ENCODE data around the gene ADAD2. TPM values are rescaled to one million over a fixed set of nuclear protein-coding genes. Genes with fewer than 3 reads are reported as not detected.

Gene ADAD2
- total RNA-seq, 1 donor from 2014 or later = not detected

- Histone ChIP-seq H3K4me2 (ENCODE audit: low read length) (no peak overlapping the region), H3K4me1 (ENCODE audit: insufficient read depth, low read length) (no peaks in the 10 kb centered on the region), H3K79me2 (ENCODE audit: insufficient read depth, low read length) (no peaks in the 10 kb centered on the region), H3K27ac (ENCODE audit: low read depth, low read length) (no peak overlapping the region), H3K4me3 (ENCODE audit: insufficient read depth, low read depth, low read length) (no peak overlapping the region), H3K36me3 (ENCODE audit: insufficient read depth, low read length) (no peaks in the 10 kb centered on the region), H2AFZ (ENCODE audit: low read depth, low read length) (no peak overlapping the region), H3K27me3 (ENCODE audit: insufficient read depth, low read length) (peaks cover 2% of the 10 kb centered on the region), H4K20me1 (ENCODE audit: insufficient read depth, low read length) (no peaks in the 10 kb centered on the region), H3K9me3 (ENCODE audit: insufficient read depth, low read depth, low read length) (no peaks in the 10 kb centered on the region), H3K9ac (ENCODE audit: low read length) (no peak overlapping the region)
- no peaks in the 10 kb centered on the region for H3K4me1 Mint-ChIP-seq (ENCODE audit: low read depth, unreplicated experiment)
- no peak for DNase-seq (ENCODE audit: low read depth)
- peaks cover 32% of the 10 kb centered on the region for H3K27me3 Mint-ChIP-seq (ENCODE audit: low read depth, unreplicated experiment)
- no peak overlapping the region for H3K27ac Mint-ChIP-seq (ENCODE audit: unreplicated experiment)
- H3K36me3 Mint-ChIP-seq (ENCODE audit: low read depth, unreplicated experiment) = peaks cover 2% of the 10 kb centered on the region
- TF ChIP-seq, protein P1, sequence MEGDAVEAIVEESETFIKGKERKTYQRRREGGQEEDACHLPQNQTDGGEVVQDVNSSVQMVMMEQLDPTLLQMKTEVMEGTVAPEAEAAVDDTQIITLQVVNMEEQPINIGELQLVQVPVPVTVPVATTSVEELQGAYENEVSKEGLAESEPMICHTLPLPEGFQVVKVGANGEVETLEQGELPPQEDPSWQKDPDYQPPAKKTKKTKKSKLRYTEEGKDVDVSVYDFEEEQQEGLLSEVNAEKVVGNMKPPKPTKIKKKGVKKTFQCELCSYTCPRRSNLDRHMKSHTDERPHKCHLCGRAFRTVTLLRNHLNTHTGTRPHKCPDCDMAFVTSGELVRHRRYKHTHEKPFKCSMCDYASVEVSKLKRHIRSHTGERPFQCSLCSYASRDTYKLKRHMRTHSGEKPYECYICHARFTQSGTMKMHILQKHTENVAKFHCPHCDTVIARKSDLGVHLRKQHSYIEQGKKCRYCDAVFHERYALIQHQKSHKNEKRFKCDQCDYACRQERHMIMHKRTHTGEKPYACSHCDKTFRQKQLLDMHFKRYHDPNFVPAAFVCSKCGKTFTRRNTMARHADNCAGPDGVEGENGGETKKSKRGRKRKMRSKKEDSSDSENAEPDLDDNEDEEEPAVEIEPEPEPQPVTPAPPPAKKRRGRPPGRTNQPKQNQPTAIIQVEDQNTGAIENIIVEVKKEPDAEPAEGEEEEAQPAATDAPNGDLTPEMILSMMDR (IDR thresholded peaks at IDR 0.05; ENCODE audit: insufficient read depth, low read depth, low read length) = no peak
- no peak for TF ChIP-seq EZH2 (IDR thresholded peaks at IDR 0.05; ENCODE audit: insufficient read depth, low read length)
- no peak for FAIRE-seq
- H3K9me3 Mint-ChIP-seq (ENCODE audit: unreplicated experiment) = peaks cover 2% of the 10 kb centered on the region
- no peak overlapping the region for H3K4me3 Mint-ChIP-seq (ENCODE audit: unreplicated experiment)
Measured at GRCh38 chr16:84205976-84206691, 15.2 kb downstream of the ADAD2 start.

DNA sequence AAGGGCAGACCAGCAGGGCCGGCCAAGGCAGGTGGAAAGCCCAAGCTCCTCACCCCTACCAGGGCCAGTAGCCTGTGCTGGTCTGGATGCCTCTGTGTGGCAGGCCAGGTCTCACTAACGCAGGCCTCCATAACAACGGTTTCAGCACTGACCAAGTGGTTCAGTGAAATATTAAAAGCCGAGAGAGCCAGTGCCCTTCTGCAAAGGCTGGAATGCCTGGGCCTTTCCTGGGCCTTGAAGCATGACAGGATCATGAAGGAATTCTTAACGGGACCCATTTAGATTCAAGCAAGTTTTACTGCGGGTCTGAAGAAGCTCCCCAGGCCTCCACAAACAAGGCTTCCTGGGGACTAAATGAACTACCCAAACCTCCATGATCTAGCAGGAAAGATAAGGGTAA is 16.3 kb downstream of the ADAD2 start:
- H3K79me2 ChIP-seq (ENCODE audit: insufficient read depth, low read length) = no peaks in the 10 kb centered on the region
- Mint-ChIP-seq H3K4me1 (ENCODE audit: low read depth, unreplicated experiment) (no peaks in the 10 kb centered on the region), H3K4me3 (ENCODE audit: unreplicated experiment) (no peak overlapping the region), H3K27me3 (ENCODE audit: low read depth, unreplicated experiment) (peaks cover 40% of the 10 kb centered on the region), H3K9me3 (ENCODE audit: unreplicated experiment) (peaks cover 2% of the 10 kb centered on the region), H3K36me3 (ENCODE audit: low read depth, unreplicated experiment) (peaks cover 2% of the 10 kb centered on the region), H3K27ac (ENCODE audit: unreplicated experiment) (no peak overlapping the region)
- H3K4me1 ChIP-seq (ENCODE audit: insufficient read depth, low read length) = no peaks in the 10 kb centered on the region
- no peak overlapping the region for H2AFZ ChIP-seq (ENCODE audit: low read depth, low read length)
- no peaks in the 10 kb centered on the region for H3K36me3 ChIP-seq (ENCODE audit: insufficient read depth, low read length)
- no peak overlapping the region for H3K9ac ChIP-seq (ENCODE audit: low read length)
- TF ChIP-seq, protein P1 (IDR thresholded peaks at IDR 0.05; ENCODE audit: insufficient read depth, low read depth, low read length) = no peak
- TF ChIP-seq EZH2 (IDR thresholded peaks at IDR 0.05; ENCODE audit: insufficient read depth, low read length) = no peak
- H3K4me3 ChIP-seq (ENCODE audit: insufficient read depth, low read depth, low read length) = no peak overlapping the region
- H3K27ac ChIP-seq (ENCODE audit: low read depth, low read length) = no peak overlapping the region
- no peaks in the 10 kb centered on the region for H4K20me1 ChIP-seq (ENCODE audit: insufficient read depth, low read length)
- DNase-seq (ENCODE audit: low read depth) (no peak), FAIRE-seq (no peak)
- H3K9me3 ChIP-seq (ENCODE audit: insufficient read depth, low read depth, low read length) = no peaks in the 10 kb centered on the region
- peaks cover 2% of the 10 kb centered on the region for H3K27me3 ChIP-seq (ENCODE audit: insufficient read depth, low read length)
- H3K4me2 ChIP-seq (ENCODE audit: low read length) = no peak overlapping the region

DNA sequence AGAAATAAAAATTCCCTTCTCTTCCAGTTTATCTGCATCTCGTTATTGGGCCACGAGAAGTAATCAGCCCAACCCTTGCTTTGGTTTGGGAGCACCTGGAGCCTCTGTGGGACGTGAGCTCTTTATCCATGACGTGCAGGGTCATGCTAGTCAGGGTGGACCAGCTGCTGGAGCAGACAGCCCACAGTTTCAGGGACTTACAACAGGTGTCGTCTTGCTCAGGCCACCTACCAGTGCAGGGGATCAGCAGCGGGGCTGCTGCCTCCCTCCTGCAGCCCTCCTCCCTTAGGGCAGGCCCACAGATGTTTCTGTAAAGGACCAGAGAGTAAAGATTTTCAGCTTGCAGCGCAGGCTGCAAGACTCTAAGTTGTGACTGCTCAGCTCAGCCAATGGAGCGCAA is 16.9 kb downstream of the ADAD2 start:
- Histone ChIP-seq H3K27ac (ENCODE audit: low read depth, low read length) (no peak overlapping the region), H4K20me1 (ENCODE audit: insufficient read depth, low read length) (no peaks in the 10 kb centered on the region), H3K9me3 (ENCODE audit: insufficient read depth, low read depth, low read length) (no peaks in the 10 kb centered on the region), H2AFZ (ENCODE audit: low read depth, low read length) (no peak overlapping the region), H3K4me3 (ENCODE audit: insufficient read depth, low read depth, low read length) (no peak overlapping the region), H3K79me2 (ENCODE audit: insufficient read depth, low read length) (no peaks in the 10 kb centered on the region), H3K27me3 (ENCODE audit: insufficient read depth, low read length) (peaks cover 2% of the 10 kb centered on the region), H3K9ac (ENCODE audit: low read length) (no peak overlapping the region), H3K4me2 (ENCODE audit: low read length) (no peak overlapping the region), H3K36me3 (ENCODE audit: insufficient read depth, low read length) (no peaks in the 10 kb centered on the region), H3K4me1 (ENCODE audit: insufficient read depth, low read length) (no peaks in the 10 kb centered on the region)
- no peaks in the 10 kb centered on the region for H3K4me1 Mint-ChIP-seq (ENCODE audit: low read depth, unreplicated experiment)
- no peak for FAIRE-seq
- H3K9me3 Mint-ChIP-seq (ENCODE audit: unreplicated experiment) = peaks cover 2% of the 10 kb centered on the region
- H3K27me3 Mint-ChIP-seq (ENCODE audit: low read depth, unreplicated experiment) = peaks cover 40% of the 10 kb centered on the region
- no peak for DNase-seq (ENCODE audit: low read depth)
- H3K36me3 Mint-ChIP-seq (ENCODE audit: low read depth, unreplicated experiment) = peaks cover 2% of the 10 kb centered on the region
- H3K27ac Mint-ChIP-seq (ENCODE audit: unreplicated experiment) = no peak overlapping the region
- TF ChIP-seq, protein P1 (IDR thresholded peaks at IDR 0.05; ENCODE audit: insufficient read depth, low read depth, low read length) = no peak
- no peak for TF ChIP-seq EZH2 (IDR thresholded peaks at IDR 0.05; ENCODE audit: insufficient read depth, low read length)
- no peak overlapping the region for H3K4me3 Mint-ChIP-seq (ENCODE audit: unreplicated experiment)

Data from astrocyte (in vitro differentiated cells and primary cell).